Adipose tissue (tissue), 3 donors: ENCODE data around the gene KLB. TPM values are rescaled to one million over a fixed set of nuclear protein-coding genes. Genes with fewer than 3 reads are reported as not detected.

Experiments used
- H3K27ac ChIP-seq: one replicate; pipeline ENCODE4 v1.5.1; 2013; ENCODE audit warnings: low read depth, low read length
- WGBS, 3 donors: extraction: QIAGEN DNeasy Blood & Tissue Kit; methylation state at CpG; one replicate each; pipeline ENCODE4 v1.1.7; 2013; 5-methylcytosine and 5-hydroxymethylcytosine counted together
- polyA plus RNA-seq, 3 donors: library from polyadenylated mRNA; stranded (reverse); fragments of 200-250 nt; gene quantifications; one replicate each; pipeline ENCODE4 v1.2.3, GENCODE V29; 2013
- donor health status: healthy with polysubstance abuse.
- donor health status: Bipolar disorder and iron deficiency.
- donor health status: healthy.

Gene KLB
- polyA plus RNA-seq, 3 donors, result 3.9 to 23.6 (median 7.8) TPM

- no peak overlapping the region for H3K27ac ChIP-seq
- 82 to 93% (median 90%) methylated on average over 2 of the region's 2 CpGs for WGBS, 3 donors
These were observed 83.6 kb downstream of the KLB start for GRCh38 chr4:39490322-39490721.

GRCh38 chr4:39494354-39494753 is 87.6 kb downstream of the KLB start:
- H3K27ac ChIP-seq, result no peak overlapping the region
- 85 to 95% (median 94%) methylated on average over 1 of the region's 1 CpG for WGBS, 3 donors

- H3K27ac ChIP-seq, result no peak overlapping the region
- 49 to 74% (median 63%) methylated on average over 4 of the region's 4 CpGs for WGBS, 3 donors
These were observed 88.9 kb downstream of the KLB start for GRCh38 chr4:39495446-39496213.

GRCh38 chr4:39497909-39498726 is 91.4 kb downstream of the KLB start:
- 91 to 93% (median 92%) methylated on average over 1 of the region's 1 CpG for WGBS, 3 donors
- no peak overlapping the region for H3K27ac ChIP-seq

- H3K27ac ChIP-seq, result no peak overlapping the region
These were observed 91.9 kb downstream of the KLB start for GRCh38 chr4:39498727-39499020.

Other genes starting within 250 kb of the KLB start
- gene WDR19, start 224.4 kb upstream of the KLB start, polyA plus RNA-seq, result 10 to 100 TPM; 13.6 to 27.4 (median 26.1) TPM
- 10 to 100 TPM; 12.3 to 31.0 (median 12.7) TPM for gene RFC1, start 40.6 kb upstream of the KLB start, polyA plus RNA-seq
- 1,000 to 10,000 TPM; 1,530 to 3,846 (median 2,121) TPM for gene RPL9, start 52.0 kb downstream of the KLB start, polyA plus RNA-seq
- 10 to 100 TPM; 13.8 to 20.4 (median 14.1) TPM for gene LIAS, start 52.1 kb downstream of the KLB start, polyA plus RNA-seq
- gene UGDH, start 120.5 kb downstream of the KLB start, polyA plus RNA-seq, result 10 to 100 TPM; 21.9 to 40.8 (median 34.6) TPM
- 10 to 100 TPM; 15.7 to 47.2 (median 25.3) TPM for gene SMIM14, start 231.9 kb downstream of the KLB start, polyA plus RNA-seq